AG04449 (cell line): ENCODE data around the gene FGFBP1.

Source experiments
- CTCF ChIA-PET: fragments of 350-600 bp; formaldehyde crosslinking; extraction: SDS; loops from one replicate; lab custom pipeline; 2021; ENCODE audit warnings: antibody characterized with exemption; lab: Yijun Ruan, JAX
- POLR2A ChIA-PET: fragments of 400-600, 350-600 bp; formaldehyde crosslinking; extraction: SDS; loops from one replicate; lab custom pipeline; 2020; ENCODE audit warnings: antibody characterized with exemption, inconsistent platforms; lab: Yijun Ruan, JAX
- DNase-seq: peaks from one replicate; pipeline ENCODE4 v3.0.0-alpha.2; 2010; ENCODE audit warnings: low read depth, low spot score
- H3K4me3 ChIP-seq: 2 replicates; pipeline ENCODE4 v1.5.1; 2011; ENCODE audit warnings: low read depth, mild to moderate bottlenecking, control low read depth, low read length
- CTCF ChIP-seq: IDR thresholded peaks from one replicate; pipeline ENCODE4 v1.5.1; 2011; ENCODE audit warnings: mild to moderate bottlenecking, moderate library complexity, low read length, control low read depth, inconsistent platforms; ENCODE audit not compliant: insufficient read depth; ENCODE audit errors: missing control alignments

Gene FGFBP1

GRCh38 chr4:15931451-15932210 lies 6.9 kb downstream of the FGFBP1 start:
- no peak for DNase-seq
- ChIA-PET CTCF (interaction anchor here (1.4 to 2.8 kb wide), 2 partner anchors 24 to 49 kb away, joined by 5 to 14 read pairs; no protein-coding TSS in a partner anchor), POLR2A (no interaction called here)

GRCh38 chr4:15930314-15930713 lies 8.2 kb downstream of the FGFBP1 start:
- TF ChIP-seq CTCF, result no peak
- ChIA-PET CTCF (interaction anchor here (1.2 to 2.8 kb wide), 3 partner anchors 26 to 47 kb away, joined by 5 to 14 read pairs (median 5); no protein-coding TSS in a partner anchor), POLR2A (no interaction called here)
- no peak for DNase-seq
- no peak overlapping the region for H3K4me3 ChIP-seq

More at GRCh38 chr4:15931451-15932210, 6.9 kb downstream of the FGFBP1 start:
- H3K4me3 ChIP-seq, result no peak overlapping the region
- TF ChIP-seq CTCF, result no peak

- TF ChIP-seq CTCF, result no peak
- CTCF ChIA-PET, result interaction anchor here (1.0 to 1.2 kb wide), 3 partner anchors 27 to 472 kb away, joined by 3 to 6 read pairs (median 5); no protein-coding TSS in a partner anchor
- no peak overlapping the region for H3K4me3 ChIP-seq
- no peak for DNase-seq
- POLR2A ChIA-PET, result no interaction called here
Measured at GRCh38 chr4:15929540-15929939, 9.0 kb downstream of the FGFBP1 start.

GRCh38 chr4:15928883-15929282 lies 9.7 kb downstream of the FGFBP1 start:
- DNase-seq, result no peak
- ChIA-PET CTCF (interaction anchor here (1.0 to 1.2 kb wide), 3 partner anchors 27 to 472 kb away, joined by 3 to 6 read pairs (median 5); no protein-coding TSS in a partner anchor), POLR2A (no interaction called here)

GRCh38 chr4:15926486-15926885 lies 12.1 kb downstream of the FGFBP1 start:
- ChIA-PET POLR2A (no interaction called here), CTCF (interaction anchor here (1.1 to 2.1 kb wide), 3 partner anchors 27 to 43 kb away, joined by 3 to 13 read pairs (median 3); no protein-coding TSS in a partner anchor)
- H3K4me3 ChIP-seq, result no peak overlapping the region
- no peak for TF ChIP-seq CTCF
- no peak for DNase-seq

More at GRCh38 chr4:15928883-15929282, 9.7 kb downstream of the FGFBP1 start:
- no peak for TF ChIP-seq CTCF
- no peak overlapping the region for H3K4me3 ChIP-seq

- DNase-seq, result no peak
- CTCF ChIA-PET, result interaction anchor here (1.1 to 2.1 kb wide), 4 partner anchors 12 to 43 kb away, joined by 3 to 13 read pairs (median 4); no protein-coding TSS in a partner anchor
- no peak for TF ChIP-seq CTCF
- POLR2A ChIA-PET, result no interaction called here
- no peak overlapping the region for H3K4me3 ChIP-seq
Measured at GRCh38 chr4:15925830-15926229, 12.7 kb downstream of the FGFBP1 start.
